ENCODE measurements around the gene TSEN2.

The TSEN2 gene

DNA sequence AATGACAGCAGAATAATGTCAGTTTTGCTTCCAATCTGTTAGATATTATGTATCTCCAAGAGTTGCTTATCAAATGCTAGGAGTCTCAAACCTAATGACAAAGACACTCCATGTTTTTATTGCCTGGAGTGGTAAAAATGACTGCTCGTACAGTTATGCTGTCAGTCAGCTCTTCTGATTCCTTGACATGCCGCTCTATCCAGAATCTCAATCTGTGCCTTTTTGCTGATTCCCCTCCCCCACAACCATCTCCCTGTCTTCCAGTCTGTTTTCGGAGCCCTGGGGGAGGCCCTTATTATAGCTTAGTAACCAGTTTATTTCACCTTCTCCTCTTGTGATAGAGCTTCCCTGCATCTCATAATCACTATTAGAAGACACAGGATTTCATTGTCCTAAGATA lies 75.2 kb downstream of the TSEN2 start:
- Histone ChIP-seq H3K4me3 (ENCODE audit: low read depth in 1 of 2, low read length in 2 of 2) (peak overlapping the region in 1 of 2 donors; percentile 77), H3K9me3 (ENCODE audit: control insufficient read depth in 1 of 2, low read length in 2 of 2) (no peaks in the 10 kb centered on the region), H3K36me3 (ENCODE audit: control insufficient read depth in 1 of 2, insufficient read depth in 2 of 2, low read length in 2 of 2) (no peaks in the 10 kb centered on the region), H3K27me3 (ENCODE audit: low read depth, low read length) (no peaks in the 10 kb centered on the region), H3K4me1 (ENCODE audit: control insufficient read depth in 1 of 2, insufficient read depth in 2 of 2, low read length in 2 of 2) (peaks cover 4 to 42% of the 10 kb centered on the region in 2 donors), H3K27ac (ENCODE audit: low read length) (no peak overlapping the region)

GRCh38 chr3:12560505-12561190 lies 76.4 kb downstream of the TSEN2 start:
- Histone ChIP-seq H3K27me3 (ENCODE audit: low read depth, low read length) (no peaks in the 10 kb centered on the region), H3K27ac (ENCODE audit: low read length) (no peak overlapping the region), H3K4me3 (ENCODE audit: low read depth in 1 of 2, low read length in 2 of 2) (no peak overlapping the region), H3K4me1 (ENCODE audit: control insufficient read depth in 1 of 2, insufficient read depth in 2 of 2, low read length in 2 of 2) (peaks cover 4 to 41% of the 10 kb centered on the region in 2 donors), H3K9me3 (ENCODE audit: control insufficient read depth in 1 of 2, low read length in 2 of 2) (no peaks in the 10 kb centered on the region), H3K36me3 (ENCODE audit: control insufficient read depth in 1 of 2, insufficient read depth in 2 of 2, low read length in 2 of 2) (no peaks in the 10 kb centered on the region)

DNA sequence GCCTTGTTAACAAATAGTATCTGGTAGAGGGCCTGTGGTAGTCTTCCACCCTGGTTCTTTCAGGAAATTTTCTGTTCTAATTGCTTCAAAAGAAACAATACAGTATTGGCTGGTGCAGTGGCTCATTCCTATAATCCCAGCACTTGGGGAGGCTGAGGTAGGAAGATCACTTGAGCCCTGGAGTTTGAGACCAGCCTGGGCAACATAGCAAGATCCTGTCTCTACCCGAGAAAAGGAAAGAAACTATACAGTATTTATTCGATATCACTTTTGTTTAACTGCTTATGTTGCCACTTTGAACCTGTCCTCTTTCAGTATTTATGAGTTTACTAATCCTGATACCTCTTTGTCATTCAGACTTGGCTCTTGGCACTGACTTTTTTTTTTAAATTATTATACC lies 77.1 kb downstream of the TSEN2 start:
- no peak overlapping the region for H3K27ac ChIP-seq (ENCODE audit: low read length)
- H3K36me3 ChIP-seq (ENCODE audit: control insufficient read depth in 1 of 2, insufficient read depth in 2 of 2, low read length in 2 of 2), result no peaks in the 10 kb centered on the region
- peaks cover 4 to 39% of the 10 kb centered on the region in 2 donors for H3K4me1 ChIP-seq (ENCODE audit: control insufficient read depth in 1 of 2, insufficient read depth in 2 of 2, low read length in 2 of 2)
- no peak overlapping the region for H3K4me3 ChIP-seq (ENCODE audit: low read depth in 1 of 2, low read length in 2 of 2)
- no peaks in the 10 kb centered on the region for H3K27me3 ChIP-seq (ENCODE audit: low read depth, low read length)
- peaks cover 0 to 2% of the 10 kb centered on the region in 2 donors for H3K9me3 ChIP-seq (ENCODE audit: control insufficient read depth in 1 of 2, low read length in 2 of 2)

DNA sequence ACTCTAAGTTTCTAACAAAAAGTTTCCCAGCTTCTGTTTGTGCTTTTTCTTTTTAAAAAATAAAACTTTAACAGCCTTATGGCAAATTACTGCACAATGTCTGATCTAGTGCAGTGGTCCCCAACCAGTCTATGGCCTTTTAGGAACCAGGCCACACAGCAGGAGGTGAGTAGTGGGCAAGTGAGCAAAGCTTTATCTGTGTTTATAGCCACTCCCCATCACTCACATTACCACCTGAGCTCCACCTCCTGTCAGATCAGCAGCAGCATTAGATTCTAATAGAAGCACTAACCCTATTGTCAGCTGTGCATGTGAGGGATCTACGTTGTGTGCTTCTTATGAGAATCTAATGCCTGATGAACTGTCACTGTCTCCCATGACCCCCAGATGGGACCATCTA lies 78.2 kb downstream of the TSEN2 start:
- no peaks in the 10 kb centered on the region for H3K27me3 ChIP-seq (ENCODE audit: low read depth, low read length)
- H3K27ac ChIP-seq (ENCODE audit: low read length), result no peak overlapping the region
- H3K4me3 ChIP-seq (ENCODE audit: low read depth in 1 of 2, low read length in 2 of 2), result no peak overlapping the region
- H3K4me1 ChIP-seq (ENCODE audit: control insufficient read depth in 1 of 2, insufficient read depth in 2 of 2, low read length in 2 of 2), result peaks cover 4 to 39% of the 10 kb centered on the region in 2 donors
- peaks cover 0 to 2% of the 10 kb centered on the region in 2 donors for H3K9me3 ChIP-seq (ENCODE audit: control insufficient read depth in 1 of 2, low read length in 2 of 2)
- no peaks in the 10 kb centered on the region for H3K36me3 ChIP-seq (ENCODE audit: control insufficient read depth in 1 of 2, insufficient read depth in 2 of 2, low read length in 2 of 2)

DNA sequence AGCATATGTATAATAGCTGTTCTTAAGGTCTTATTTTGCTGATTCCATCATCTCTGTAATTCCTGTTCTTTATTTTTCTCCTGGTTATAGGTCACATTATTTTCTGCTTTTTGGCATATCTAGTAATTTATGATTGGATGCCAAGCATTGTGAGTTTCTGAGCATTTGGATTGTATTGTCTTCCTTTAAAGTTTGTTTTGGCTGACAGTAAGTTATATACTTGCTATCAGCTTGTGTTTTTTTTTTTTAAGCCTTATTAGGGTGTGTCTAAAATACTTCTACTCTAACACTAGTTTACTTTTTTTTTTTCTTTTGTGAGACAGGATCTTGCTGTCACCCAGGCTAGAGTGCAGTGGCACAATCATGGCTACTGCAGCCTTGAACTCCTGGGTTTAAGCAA lies 82.7 kb downstream of the TSEN2 start:
- H3K27ac ChIP-seq (ENCODE audit: low read length), result no peak overlapping the region
- H3K36me3 ChIP-seq (ENCODE audit: control insufficient read depth in 1 of 2, insufficient read depth in 2 of 2, low read length in 2 of 2), result peaks cover 21 to 28% of the 10 kb centered on the region in 2 donors
- peaks cover 0 to 5% of the 10 kb centered on the region in 2 donors for H3K4me1 ChIP-seq (ENCODE audit: control insufficient read depth in 1 of 2, insufficient read depth in 2 of 2, low read length in 2 of 2)
- no peak overlapping the region for H3K4me3 ChIP-seq (ENCODE audit: low read depth in 1 of 2, low read length in 2 of 2)
- H3K9me3 ChIP-seq (ENCODE audit: control insufficient read depth in 1 of 2, low read length in 2 of 2), result peaks cover 0 to 2% of the 10 kb centered on the region in 2 donors
- H3K27me3 ChIP-seq (ENCODE audit: low read depth, low read length), result no peaks in the 10 kb centered on the region

DNA sequence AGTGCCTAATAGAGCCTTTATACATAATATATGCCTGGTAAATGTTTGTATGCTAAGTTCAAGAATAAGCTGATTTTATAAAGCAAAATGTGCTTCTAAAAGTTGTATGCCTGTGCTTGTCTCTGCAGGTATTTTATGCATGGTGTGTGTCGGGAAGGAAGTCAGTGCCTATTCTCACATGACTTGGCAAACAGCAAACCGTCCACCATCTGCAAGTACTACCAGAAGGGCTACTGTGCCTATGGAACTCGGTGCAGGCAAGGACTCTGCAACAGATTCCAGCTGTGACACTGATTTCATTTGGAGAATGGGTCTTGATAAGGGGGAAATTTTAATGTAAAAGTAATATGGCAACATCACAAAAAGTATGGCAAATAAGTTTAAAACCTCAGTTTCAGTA lies 84.5 kb downstream of the TSEN2 start:
- no peak overlapping the region for H3K27ac ChIP-seq (ENCODE audit: low read length)
- H3K4me1 ChIP-seq (ENCODE audit: control insufficient read depth in 1 of 2, insufficient read depth in 2 of 2, low read length in 2 of 2), result no peaks in the 10 kb centered on the region
- peaks cover 31 to 44% of the 10 kb centered on the region in 2 donors for H3K36me3 ChIP-seq (ENCODE audit: control insufficient read depth in 1 of 2, insufficient read depth in 2 of 2, low read length in 2 of 2)
- no peak overlapping the region for H3K4me3 ChIP-seq (ENCODE audit: low read depth in 1 of 2, low read length in 2 of 2)
- H3K27me3 ChIP-seq (ENCODE audit: low read depth, low read length), result no peaks in the 10 kb centered on the region
- peaks cover 0 to 2% of the 10 kb centered on the region in 2 donors for H3K9me3 ChIP-seq (ENCODE audit: control insufficient read depth in 1 of 2, low read length in 2 of 2)

- Histone ChIP-seq H3K36me3 (ENCODE audit: control insufficient read depth in 1 of 2, insufficient read depth in 2 of 2, low read length in 2 of 2) (peaks cover 41 to 55% of the 10 kb centered on the region in 2 donors), H3K4me1 (ENCODE audit: control insufficient read depth in 1 of 2, insufficient read depth in 2 of 2, low read length in 2 of 2) (no peaks in the 10 kb centered on the region), H3K27me3 (ENCODE audit: low read depth, low read length) (no peaks in the 10 kb centered on the region), H3K9me3 (ENCODE audit: control insufficient read depth in 1 of 2, low read length in 2 of 2) (peaks cover 0 to 2% of the 10 kb centered on the region in 2 donors), H3K27ac (ENCODE audit: low read length) (no peak overlapping the region), H3K4me3 (ENCODE audit: low read depth in 1 of 2, low read length in 2 of 2) (no peak overlapping the region)
Observed at GRCh38 chr3:12569836-12570235, 85.6 kb downstream of the TSEN2 start.

- Histone ChIP-seq H3K36me3 (ENCODE audit: control insufficient read depth in 1 of 2, insufficient read depth in 2 of 2, low read length in 2 of 2) (peaks cover 57 to 76% of the 10 kb centered on the region in 2 donors), H3K4me3 (ENCODE audit: low read depth in 1 of 2, low read length in 2 of 2) (no peak overlapping the region), H3K4me1 (ENCODE audit: control insufficient read depth in 1 of 2, insufficient read depth in 2 of 2, low read length in 2 of 2) (no peaks in the 10 kb centered on the region), H3K27ac (ENCODE audit: low read length) (no peak overlapping the region), H3K27me3 (ENCODE audit: low read depth, low read length) (no peaks in the 10 kb centered on the region), H3K9me3 (ENCODE audit: control insufficient read depth in 1 of 2, low read length in 2 of 2) (no peaks in the 10 kb centered on the region)
Observed at GRCh38 chr3:12571986-12572385, 87.7 kb downstream of the TSEN2 start.

DNA sequence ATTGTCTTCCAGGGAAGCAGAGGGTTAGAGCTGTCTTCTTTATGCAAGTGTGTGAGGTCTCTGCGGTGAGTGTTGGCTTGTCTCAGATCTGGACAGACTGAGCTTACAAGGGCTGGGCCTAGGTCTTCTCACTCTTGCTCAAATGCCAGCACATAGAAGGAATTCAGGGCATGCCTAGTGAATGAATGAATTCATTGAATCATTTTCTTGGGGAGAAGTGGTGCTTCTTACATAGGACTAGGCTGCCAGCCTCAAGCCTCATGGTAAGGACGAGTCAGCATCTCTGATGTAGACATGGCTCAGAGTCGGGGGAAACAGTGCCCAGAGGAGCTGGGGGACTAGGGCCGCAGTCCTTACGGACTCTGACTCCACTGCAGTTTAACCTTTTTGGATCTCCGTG lies 89.9 kb downstream of the TSEN2 start:
- Histone ChIP-seq H3K27me3 (ENCODE audit: low read depth, low read length) (no peaks in the 10 kb centered on the region), H3K4me1 (ENCODE audit: control insufficient read depth in 1 of 2, insufficient read depth in 2 of 2, low read length in 2 of 2) (no peaks in the 10 kb centered on the region), H3K9me3 (ENCODE audit: control insufficient read depth in 1 of 2, low read length in 2 of 2) (no peaks in the 10 kb centered on the region), H3K27ac (ENCODE audit: low read length) (no peak overlapping the region), H3K36me3 (ENCODE audit: control insufficient read depth in 1 of 2, insufficient read depth in 2 of 2, low read length in 2 of 2) (peaks cover 57 to 96% of the 10 kb centered on the region in 2 donors), H3K4me3 (ENCODE audit: low read depth in 1 of 2, low read length in 2 of 2) (no peak overlapping the region)

GRCh38 chr3:12574661-12575060 lies 90.4 kb downstream of the TSEN2 start:
- Histone ChIP-seq H3K9me3 (ENCODE audit: control insufficient read depth in 1 of 2, low read length in 2 of 2) (no peaks in the 10 kb centered on the region), H3K4me1 (ENCODE audit: control insufficient read depth in 1 of 2, insufficient read depth in 2 of 2, low read length in 2 of 2) (no peaks in the 10 kb centered on the region), H3K36me3 (ENCODE audit: control insufficient read depth in 1 of 2, insufficient read depth in 2 of 2, low read length in 2 of 2) (peaks cover 53 to 96% of the 10 kb centered on the region in 2 donors), H3K4me3 (ENCODE audit: low read depth in 1 of 2, low read length in 2 of 2) (no peak overlapping the region), H3K27me3 (ENCODE audit: low read depth, low read length) (no peaks in the 10 kb centered on the region), H3K27ac (ENCODE audit: low read length) (no peak overlapping the region)

GRCh38 chr3:12577379-12577778 lies 93.1 kb downstream of the TSEN2 start:
- Histone ChIP-seq H3K36me3 (ENCODE audit: control insufficient read depth in 1 of 2, insufficient read depth in 2 of 2, low read length in 2 of 2) (peaks cover 45 to 83% of the 10 kb centered on the region in 2 donors), H3K9me3 (ENCODE audit: control insufficient read depth in 1 of 2, low read length in 2 of 2) (no peaks in the 10 kb centered on the region)

GRCh38 chr3:12578742-12579141 lies 94.5 kb downstream of the TSEN2 start:
- Histone ChIP-seq H3K27ac (ENCODE audit: low read length) (no peak overlapping the region), H3K36me3 (ENCODE audit: control insufficient read depth in 1 of 2, insufficient read depth in 2 of 2, low read length in 2 of 2) (peaks cover 51 to 84% of the 10 kb centered on the region in 2 donors), H3K27me3 (ENCODE audit: low read depth, low read length) (no peaks in the 10 kb centered on the region), H3K9me3 (ENCODE audit: control insufficient read depth in 1 of 2, low read length in 2 of 2) (no peaks in the 10 kb centered on the region), H3K4me3 (ENCODE audit: low read depth in 1 of 2, low read length in 2 of 2) (no peak overlapping the region), H3K4me1 (ENCODE audit: control insufficient read depth in 1 of 2, insufficient read depth in 2 of 2, low read length in 2 of 2) (no peaks in the 10 kb centered on the region)

More at GRCh38 chr3:12577379-12577778, 93.1 kb downstream of the TSEN2 start:
- H3K27me3 ChIP-seq (ENCODE audit: low read depth, low read length), result no peaks in the 10 kb centered on the region
- H3K4me1 ChIP-seq (ENCODE audit: control insufficient read depth in 1 of 2, insufficient read depth in 2 of 2, low read length in 2 of 2), result no peaks in the 10 kb centered on the region
- no peak overlapping the region for H3K27ac ChIP-seq (ENCODE audit: low read length)
- H3K4me3 ChIP-seq (ENCODE audit: low read depth in 1 of 2, low read length in 2 of 2), result no peak overlapping the region

All from muscle layer of duodenum (tissue), 2 donors.